GF-D8 (cell line): Measurements from ENCODE around the gene DSCAM.
"Not testable (repeated sequence)": the region's sequence is repeated elsewhere in the genome, so short reads cannot be mapped to it uniquely, and the experiment has no call there.

ENCODE experiments used
- DNase-seq: peaks from one replicate; lab custom pipeline; 2025; lab: John Stamatoyannopoulos, UW

The DSCAM gene

DNA sequence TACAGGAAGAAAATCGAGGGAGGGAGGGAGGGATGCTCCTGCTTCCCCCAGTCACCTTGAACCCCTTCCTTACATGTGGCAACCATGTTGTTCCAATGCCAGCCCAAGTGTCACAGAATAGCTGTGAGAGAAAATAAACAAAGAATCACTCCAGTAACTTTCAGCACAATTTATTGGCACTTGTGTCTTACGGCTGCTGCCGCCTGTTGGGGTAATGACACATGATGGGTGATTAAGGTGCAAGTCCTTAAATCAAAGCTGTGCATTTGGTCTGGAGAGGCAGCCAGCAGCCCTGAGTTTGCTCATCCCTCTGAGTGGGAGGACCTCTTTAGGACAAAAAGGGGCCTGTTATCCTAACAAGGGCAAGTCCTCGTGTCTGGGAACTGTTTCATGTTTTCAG is 602.0 kb downstream of the DSCAM start:
- DNase-seq = no peak

DNA sequence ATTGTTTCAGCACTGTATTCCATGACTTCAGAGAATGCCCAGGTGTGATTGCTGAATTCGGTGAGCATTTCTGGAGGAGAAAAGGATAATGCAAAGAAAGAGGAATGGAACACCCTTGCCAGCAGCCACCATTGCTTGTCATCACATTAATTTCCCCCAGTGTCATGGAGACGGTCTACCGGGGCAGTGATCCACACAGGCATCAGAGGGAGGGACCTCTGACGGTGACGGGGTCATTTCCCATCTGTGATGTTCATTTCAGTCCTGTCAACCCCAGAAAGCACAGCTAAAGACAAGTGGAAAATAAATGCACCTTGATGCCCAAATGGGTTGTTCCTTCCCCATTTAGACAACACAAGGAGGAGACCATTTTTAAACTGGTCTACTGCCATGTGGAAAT is 603.3 kb downstream of the DSCAM start:
- no peak for DNase-seq

DNA sequence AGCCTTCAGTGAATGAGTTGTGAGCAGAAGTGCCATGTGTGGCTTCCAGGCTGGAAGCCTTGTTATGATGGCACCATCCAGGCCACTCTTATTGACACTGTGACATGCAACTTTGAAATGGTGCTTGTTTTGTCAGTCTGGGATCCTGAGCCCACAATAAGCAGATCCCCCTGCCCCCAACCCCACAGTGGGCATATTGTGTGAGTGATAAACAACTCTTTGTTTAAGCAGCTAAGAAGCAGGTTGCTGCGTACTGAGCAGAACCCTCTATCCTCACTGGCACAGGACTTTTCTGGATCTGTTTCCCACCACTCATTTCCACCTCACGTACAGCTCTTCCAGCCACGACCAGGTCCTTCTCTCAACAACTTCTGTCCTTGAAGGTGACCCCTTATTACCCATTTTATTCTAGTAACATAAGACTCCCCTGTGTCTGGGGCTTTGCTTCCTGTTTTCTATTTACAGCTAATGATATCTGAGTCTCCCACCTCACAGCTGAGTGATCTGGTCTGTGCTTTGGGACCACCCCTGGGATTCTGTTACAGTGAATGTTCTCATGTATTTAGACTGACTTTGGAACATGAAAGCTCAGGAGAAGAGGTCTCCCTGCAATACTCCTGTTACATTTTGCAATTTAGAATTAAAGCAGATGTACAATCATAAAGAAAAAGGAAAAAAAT is 604.2 kb downstream of the DSCAM start:
- DNase-seq = no peak

DNA sequence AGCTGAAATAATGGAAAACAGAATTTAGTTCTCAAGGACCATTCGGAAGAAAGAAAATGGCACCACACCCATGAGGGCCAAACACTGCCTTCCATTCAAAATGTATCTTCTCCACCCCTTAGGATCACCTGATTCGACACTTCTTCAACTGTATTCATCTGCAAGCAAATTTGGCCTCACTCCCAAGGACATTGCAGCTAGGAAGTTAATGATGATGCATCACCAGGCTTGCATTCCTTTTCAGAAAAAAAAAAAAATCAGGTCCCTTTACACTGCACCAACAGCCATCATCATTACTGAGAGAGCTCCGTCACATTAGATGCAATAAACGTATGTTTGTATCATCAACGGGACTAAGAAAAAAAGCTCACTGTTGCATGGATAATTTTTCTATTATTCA is 611.4 kb downstream of the DSCAM start:
- DNase-seq = no peak

DNA sequence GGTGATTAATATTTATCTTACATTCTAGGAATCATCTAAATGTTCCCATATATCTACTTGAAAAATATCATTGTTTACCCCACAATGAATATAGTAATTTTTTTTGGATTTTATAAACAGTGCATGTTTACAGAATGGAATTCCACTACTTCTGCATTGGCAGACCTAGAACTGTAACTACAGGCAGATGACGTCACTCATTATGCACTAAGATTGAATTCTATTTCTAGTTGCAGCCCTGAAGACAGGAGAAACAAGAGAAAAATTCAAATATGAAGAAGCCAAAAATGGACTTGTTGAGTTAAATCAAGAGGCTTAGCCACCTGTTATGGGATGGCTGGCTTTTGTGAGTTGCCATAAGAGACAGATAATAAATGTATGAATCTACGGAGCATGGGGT is 615.0 kb downstream of the DSCAM start:
- DNase-seq = no peak

DNA sequence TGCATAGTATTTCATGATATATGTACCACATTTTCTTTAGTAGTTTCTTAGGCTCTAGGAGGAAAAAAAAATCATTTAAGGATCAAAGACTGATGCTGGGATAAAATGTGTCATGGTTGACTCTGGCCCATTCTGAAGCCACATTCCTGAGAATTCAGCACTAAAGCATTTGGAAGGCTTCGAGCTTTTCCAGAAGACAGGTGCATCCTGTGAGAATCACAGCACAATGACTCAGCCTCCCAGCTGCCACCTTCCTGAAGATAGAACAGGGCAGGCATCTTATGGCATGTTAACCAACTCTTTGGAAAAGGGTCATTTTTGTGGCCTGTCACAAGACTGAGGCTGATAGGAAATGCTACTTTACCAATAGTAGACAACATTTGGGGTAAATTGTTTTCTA is 619.9 kb downstream of the DSCAM start:
- no peak for DNase-seq

DNA sequence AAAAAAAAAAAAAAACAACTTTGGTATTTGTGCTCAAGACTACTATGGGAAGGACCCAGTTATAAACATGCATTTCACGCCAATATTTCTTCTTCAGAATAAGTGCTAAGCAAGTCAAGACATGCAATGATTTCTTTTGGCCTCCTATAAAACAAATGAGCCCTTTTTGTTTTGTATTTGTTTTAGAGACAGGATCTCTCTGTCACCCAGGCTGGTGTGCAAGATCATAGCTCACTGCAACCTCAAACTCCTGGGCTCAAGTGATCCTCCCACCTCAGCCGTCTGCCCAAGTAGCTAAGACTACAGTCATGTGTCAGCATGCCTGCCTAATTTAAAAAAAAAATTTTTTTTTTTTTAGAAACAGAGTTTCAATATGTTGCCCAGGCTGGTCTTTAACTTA is 631.0 kb downstream of the DSCAM start:
- DNase-seq = no peak

DNA sequence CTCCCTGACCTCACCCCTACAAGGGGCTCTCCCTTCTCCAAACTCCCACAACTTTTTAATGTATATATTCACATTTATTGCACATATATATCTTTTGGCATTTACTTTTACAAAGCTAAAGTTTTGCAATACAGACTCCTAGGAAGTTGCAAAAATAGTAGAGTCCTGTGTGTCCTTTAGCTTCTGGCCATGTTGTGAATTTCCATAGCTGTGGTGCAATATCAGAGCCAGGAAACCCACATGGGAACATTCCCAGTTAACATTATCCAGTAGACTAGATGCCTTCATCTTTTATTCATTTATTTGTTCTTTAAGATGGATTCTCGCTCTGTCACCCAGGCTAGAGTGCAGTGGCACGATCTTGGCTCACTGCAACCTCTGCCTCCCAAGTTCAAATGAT is 636.7 kb downstream of the DSCAM start:
- DNase-seq = no peak

DNA sequence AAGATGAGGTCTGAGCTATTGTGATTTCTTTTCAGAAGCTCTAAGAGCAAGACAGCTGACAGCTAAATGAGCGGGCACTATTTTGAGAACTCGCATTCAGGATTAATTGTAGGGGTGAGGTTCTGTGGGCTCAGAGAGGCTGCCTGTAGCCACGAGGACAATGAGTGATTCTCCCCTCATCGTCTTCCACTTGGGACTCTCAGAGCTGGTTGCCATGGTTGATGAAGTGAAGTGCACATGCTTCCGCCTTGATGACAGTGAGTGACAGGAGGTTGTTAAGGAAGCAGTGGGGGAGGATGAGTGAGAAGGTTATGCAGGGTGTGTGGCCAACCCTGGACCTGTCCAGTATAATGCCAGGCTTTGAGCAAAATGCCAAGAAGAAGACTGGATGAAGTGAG is 638.0 kb downstream of the DSCAM start:
- DNase-seq = no peak

DNA sequence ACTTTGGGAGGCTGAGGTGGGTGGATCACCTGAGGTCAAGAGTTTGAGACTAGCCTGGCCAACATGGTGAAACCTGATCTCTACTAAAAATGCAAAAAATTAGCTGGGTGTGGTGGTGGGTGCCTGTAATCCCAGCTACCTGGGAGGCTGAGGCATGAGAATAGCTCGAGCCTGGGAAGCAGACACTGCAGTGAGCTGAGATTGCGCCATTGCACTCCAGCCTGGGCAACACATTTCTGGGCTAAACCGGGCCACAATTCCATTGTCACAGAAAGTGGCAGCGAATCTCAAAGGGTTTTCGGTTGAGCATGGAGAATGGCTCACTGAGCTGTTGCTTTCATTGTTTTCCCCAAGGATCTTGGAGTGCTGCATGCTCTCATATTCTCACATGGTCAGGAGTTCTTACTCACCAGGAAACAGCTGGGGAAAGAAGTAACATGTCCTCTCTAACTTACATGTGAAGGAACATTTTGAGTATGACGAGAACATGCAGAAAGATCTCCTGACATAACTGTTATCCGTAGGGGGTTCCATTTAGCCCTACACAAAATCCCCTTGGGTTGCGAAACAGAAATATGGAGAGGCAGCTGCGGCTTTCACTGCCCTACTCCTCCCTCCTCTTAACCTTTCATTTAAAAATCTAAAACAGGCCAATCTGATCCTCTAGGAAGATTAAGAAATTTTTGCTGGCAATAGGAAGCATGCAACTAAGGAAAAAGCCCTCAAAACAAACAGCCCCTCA is 638.6 kb downstream of the DSCAM start:
- DNase-seq = no peak

DNA sequence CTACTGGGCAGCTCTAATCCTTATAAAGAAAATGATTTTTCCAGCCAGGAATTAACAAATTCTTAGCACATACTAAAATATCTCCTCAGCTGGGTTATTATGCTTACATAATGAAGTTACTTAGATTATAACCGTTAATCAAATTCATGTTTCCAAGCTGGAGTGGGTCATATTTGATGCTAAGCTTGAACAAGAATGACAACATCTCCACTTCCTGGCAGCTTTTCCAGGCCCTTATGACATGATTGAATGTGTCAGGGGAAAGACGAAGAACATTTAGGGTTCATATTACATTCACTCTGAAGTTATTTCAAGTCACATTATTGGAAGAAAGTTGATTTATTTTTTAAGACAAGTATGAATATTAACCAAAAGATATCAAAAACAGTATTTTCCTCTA is 646.0 kb downstream of the DSCAM start:
- no peak for DNase-seq

DNA sequence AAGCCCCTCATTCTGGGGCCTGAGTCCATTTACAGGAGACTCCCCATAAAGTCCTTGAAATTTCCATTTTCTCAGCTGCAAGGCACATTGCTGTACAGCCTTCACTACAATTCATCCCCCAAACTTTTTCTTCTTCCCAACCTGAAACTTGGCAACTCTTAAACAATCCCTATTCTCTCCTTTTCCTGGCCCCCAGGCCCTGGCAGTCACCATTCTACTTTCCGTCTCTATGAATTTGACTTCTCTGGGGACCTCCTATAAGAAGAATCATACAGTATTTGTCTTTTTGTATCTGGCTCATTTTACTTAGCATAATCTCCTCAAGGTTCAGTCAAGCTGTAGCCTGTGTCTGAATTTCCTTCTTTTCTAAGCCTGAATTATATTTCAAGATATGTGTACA is 646.8 kb downstream of the DSCAM start:
- DNase-seq = no peak

DNA sequence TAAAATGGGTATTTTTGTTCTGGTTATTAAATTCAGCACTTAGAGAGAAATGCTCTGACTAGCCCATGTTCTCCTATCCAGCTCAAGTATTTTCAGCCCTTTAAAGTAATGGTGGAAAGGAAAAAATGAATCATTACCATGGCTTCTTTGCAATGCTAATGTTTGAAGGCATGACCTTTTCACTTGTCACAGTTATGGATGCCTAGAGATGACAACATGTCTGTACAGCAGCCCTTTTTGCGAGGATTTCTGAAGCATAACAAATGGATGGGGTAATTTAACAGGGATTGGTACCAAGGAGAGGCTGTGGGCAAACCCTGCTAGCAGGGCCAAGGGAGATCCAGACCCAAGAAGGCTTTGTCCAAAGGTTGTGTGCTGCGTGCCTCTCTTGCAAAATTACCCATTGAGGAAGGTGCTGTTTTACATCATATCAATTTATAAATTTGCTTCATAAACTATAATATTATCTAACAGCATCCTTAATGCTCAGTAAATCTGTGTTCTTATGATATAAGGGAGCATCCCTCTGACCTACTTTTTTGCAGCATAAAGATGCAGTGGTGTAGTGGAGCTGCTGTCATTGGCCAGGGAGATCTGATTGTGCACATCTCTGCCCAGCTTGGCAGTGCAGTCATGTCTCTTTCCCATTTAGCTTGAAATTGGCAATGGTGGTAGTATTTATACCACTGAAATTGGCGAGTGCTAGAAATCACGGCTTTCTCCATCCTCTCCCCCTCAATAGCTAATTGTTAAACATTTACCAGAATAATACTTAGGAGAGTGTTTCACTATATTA is 652.6 kb downstream of the DSCAM start:
- no peak for DNase-seq

DNA sequence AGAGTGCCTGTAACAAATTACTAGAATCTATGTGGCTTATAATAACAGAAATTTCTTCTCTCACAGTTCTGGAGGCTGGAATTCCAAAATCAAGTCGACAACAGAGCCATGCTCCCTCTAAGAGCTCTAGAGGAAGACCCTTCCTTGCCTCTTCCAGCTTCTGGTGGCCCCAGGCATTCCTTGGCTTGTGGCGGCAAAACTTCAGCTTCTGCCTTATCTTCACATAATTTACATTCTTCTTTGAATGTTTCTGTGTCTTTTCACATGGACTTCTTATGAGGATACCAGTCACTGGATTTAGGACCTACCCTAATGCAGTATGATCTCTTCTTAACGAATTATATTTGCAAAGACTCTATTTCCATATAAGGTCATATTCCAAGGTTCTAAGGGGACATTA is 655.3 kb downstream of the DSCAM start:
- no peak for DNase-seq

DNA sequence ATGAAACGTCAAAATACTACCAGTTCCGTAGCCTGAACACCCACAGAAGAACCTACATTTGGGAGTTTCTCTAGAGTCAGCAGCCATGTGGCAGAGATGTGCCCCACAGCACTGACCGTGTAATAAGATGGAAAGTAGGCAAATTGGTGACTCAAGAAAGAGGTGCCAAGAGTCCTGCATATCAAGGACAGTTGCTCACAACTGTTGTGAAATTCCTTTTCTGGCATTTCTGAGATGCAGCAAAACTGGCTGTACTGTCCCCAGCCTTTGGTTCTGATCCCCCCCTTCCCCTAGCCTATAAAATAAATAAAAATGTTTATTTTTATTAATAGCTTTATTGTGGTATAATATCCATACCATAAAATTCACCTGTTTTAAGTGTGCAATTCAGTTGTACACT is 655.8 kb downstream of the DSCAM start:
- DNase-seq = no peak

DNA sequence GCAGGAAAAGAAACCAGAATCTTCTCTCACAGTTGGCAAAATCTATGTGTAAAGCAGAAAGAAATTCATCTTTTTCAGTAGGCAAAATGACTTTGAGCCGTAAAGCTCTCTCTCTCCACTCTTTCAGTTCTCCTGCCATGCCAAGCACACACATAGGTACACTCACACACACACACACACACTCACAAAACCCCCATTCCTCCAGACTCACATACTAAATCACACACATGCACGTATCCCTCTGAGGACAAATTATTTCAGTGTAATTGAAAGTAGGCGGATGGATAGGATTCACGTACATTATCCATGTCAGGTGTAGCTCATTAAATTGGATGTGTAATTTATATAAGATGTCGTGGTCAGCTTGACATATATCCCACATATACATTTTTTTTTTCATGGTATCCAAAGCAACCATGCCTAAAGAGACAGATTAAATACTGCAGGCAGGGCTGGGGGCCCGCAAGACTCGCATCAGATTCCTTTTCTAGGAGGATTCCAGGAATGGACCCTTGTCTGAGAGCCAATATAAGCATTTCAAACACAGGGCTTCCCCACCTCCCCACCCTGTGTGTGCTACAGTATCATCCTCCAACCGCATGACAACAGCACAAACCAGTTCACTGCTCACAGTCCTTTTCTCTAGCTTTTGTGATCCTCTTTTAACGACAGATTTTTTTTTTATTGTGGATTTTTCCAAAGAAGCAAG is 658.9 kb downstream of the DSCAM start:
- DNase-seq = no peak

DNA sequence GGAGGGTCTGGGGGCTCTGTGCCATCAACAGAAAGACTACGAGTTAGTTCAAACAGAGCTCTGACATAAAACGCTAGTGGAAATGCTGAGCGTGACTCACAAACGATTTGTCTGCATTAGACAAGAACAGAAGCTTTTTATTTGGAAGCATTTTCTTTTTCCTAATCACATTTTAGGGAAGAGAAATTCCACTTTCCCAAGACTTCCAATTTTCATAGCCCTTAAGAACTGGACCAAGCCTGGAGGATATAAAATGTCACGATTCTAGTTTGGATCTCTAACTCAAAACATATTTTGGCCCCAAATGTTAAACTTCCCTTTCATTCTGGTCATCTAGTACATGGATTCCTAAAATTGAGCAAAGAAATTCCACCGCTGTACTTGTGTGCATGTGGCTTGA is 659.7 kb downstream of the DSCAM start:
- no peak for DNase-seq

DNA sequence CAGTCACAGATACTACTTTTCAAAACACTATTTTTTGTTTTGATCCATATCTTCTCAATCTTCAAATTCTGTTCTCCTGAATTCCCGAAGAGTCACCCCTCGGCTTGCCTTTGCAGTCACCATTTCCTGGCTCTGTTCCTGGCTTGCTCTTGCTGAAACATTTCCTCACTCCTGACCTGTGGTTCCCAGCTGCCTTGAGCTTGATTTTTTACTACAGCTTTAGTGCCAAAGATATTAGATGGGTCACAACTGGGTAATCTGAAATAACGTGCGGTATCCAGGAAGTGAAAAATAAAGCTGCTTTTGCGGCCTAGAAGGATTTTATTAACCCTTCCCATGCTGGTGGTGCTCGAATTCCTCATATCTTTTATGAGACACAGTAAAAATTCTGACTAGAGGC is 660.9 kb downstream of the DSCAM start:
- DNase-seq = no peak

DNA sequence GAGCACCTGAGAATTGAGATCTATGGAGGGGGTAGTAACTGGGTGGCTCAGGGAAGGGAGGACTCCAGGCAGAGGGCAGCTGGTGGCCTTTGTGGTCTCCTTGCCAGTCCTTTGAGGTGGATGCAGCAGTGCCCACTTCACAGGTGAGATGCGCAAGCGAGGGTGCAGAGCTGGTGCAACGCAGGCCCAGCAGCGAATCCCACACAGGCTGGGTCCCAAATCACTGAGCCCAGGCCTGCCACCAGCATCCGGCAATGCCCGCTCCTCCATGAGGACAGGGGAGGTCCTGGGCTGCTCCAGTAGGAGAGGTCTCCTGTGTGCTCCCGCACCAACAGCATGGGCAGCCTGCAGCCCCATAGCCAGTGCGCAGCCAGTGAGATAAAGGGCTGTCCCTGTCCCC is 661.8 kb downstream of the DSCAM start:
- DNase-seq = no peak

DNA sequence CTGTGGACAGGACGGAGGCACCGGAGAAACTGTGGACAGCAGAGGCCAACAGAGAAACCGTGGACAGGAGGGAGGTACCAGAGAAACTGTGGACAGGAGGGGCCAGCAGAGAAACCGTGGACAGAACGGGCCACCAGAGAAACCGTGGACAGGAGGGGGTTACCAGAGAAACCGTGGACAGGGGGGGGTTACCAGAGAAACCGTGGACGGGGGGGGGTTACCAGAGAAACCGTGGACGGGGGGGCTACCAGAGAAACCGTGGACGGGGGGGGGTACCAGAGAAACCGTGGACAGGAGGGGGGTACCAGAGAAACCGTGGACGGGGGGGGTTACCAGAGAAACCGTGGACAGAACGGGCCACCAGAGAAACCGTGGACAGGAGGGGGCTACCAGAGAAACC is 664.5 kb downstream of the DSCAM start:
- DNase-seq = not testable (repeated sequence)

DNA sequence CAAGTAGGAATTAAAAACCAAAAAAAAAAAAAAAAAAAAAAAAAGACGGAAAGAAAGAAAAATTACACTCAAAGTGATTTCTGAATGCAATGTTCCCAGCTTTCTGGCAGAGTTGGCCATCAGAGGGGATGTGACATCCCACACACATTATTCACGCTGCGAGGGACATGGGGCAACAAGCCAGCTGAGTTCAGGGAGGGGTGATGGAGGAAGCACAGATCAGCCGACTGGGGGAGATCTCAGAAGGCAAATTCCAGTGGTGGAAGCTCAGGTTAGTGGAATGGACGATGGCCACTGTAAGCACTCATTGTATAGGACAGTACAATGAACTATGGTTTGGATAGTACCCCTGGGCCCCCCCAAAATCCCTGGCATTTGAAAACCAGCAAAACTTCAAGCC is 667.8 kb downstream of the DSCAM start:
- DNase-seq = no peak

DNA sequence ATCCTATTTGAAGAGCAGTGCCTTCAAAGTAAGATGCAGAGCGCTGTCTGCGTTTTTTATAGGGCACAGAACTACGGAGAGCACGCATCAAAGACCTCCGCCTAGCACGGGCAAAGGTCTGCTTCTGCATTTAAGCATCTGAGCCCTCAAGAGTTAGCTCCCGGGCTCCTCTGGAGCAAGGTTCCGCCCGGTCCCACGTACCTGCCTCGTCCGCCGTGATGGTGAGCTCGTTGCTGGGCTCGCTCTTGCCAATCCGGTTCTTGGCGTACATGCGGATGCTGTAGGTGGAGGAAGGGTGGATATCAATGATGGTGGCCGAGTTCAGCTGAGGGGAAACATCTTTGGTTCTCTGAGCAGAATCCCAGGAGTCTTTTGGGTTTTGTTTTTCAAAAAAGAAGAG is 668.2 kb downstream of the DSCAM start:
- no peak for DNase-seq

DNA sequence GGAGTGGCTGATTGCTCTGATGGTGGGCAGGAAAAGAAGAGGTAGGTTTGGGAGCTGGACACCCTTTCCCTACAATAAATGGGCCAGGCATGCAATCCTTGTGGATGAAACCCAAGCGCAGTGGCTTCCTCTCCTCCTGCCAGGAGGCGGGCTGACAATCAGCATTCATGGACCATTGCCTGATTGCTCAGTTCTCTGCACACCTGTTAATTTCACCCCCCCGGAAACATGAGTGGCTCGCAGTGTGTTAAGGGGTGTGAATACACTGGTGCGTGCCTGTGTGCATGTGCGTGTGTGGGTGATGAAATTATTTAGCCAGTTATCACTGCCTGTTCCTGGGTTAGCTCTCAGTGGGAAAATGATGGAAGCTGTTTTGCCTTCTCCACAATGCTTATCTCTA is 669.0 kb downstream of the DSCAM start:
- DNase-seq = no peak
